Neural cell (in vitro differentiated cells): Measurements from ENCODE around the gene DCAF8L1.
"Not testable (repeated sequence)": the region's sequence is repeated elsewhere in the genome, so short reads cannot be mapped to it uniquely, and the experiment has no call there.

Experiments used
- EP300 ChIP-seq: fragments of 450-650 bp; conservative IDR thresholded peaks from 2 replicates; pipeline ENCODE4 v1.6.1; 2014; ENCODE audit warnings: antibody characterized with exemption, mild to moderate bottlenecking, moderate library complexity; ENCODE audit not compliant: poor library complexity, severe bottlenecking
- EZH2 ChIP-seq: fragments of 200-600, 300-800 bp; shearing (Covaris generic), sonication (generic); IDR thresholded peaks from 2 replicates; pipeline ENCODE4 v1.6.1; 2014; ENCODE audit warnings: antibody characterized with exemption, low read length, borderline replicate concordance, mild to moderate bottlenecking; ENCODE audit not compliant: insufficient read depth, poor library complexity, severe bottlenecking
- POLR2AphosphoS5 ChIP-seq: IDR thresholded peaks from 2 replicates; pipeline ENCODE4 v1.6.1; 2012
- SMC3 ChIP-seq: fragments of 450-650 bp; conservative IDR thresholded peaks from 2 replicates; pipeline ENCODE4 v1.6.1; 2014; ENCODE audit warnings: antibody characterized with exemption, mild to moderate bottlenecking, moderate library complexity; ENCODE audit not compliant: poor library complexity
- TAF1 ChIP-seq: IDR thresholded peaks from 2 replicates; pipeline ENCODE4 v1.6.1; 2012; ENCODE audit warnings: low read depth
- TF ChIP-seq, protein P1 (sequence below): fragments of 450-650 bp; IDR thresholded peaks from 2 replicates; pipeline ENCODE4 v1.5.1; 2014; ENCODE audit warnings: antibody characterized with exemption, mild to moderate bottlenecking, moderate library complexity; ENCODE audit not compliant: poor library complexity, severe bottlenecking
- TF ChIP-seq, protein P2 (sequence below): IDR thresholded peaks from 2 replicates; pipeline ENCODE4 v1.6.1; 2012; ENCODE audit warnings: borderline replicate concordance

DNA sequence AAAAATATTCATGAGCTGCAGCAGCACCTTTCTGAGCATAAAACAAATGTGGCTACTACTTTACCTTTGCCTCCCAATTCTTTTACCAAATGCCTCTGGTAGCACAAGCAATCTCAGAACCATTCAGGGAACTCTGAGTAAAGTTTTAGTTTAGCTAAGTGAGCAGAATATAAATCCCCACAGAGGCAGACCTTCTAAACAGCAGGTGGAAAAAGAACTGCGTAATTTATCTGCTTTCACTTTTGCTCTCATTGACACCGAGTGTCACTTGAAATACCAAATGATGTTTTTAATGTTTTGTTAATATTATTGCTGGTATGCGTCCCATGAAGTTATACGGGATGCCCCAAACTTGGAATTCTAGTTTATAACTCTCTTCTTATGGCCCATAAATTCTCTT is 4.3 kb downstream of the DCAF8L1 start:
- not testable (repeated sequence) for TF ChIP-seq POLR2AphosphoS5, SMC3, EZH2, EP300, TAF1
- TF ChIP-seq, protein P1, sequence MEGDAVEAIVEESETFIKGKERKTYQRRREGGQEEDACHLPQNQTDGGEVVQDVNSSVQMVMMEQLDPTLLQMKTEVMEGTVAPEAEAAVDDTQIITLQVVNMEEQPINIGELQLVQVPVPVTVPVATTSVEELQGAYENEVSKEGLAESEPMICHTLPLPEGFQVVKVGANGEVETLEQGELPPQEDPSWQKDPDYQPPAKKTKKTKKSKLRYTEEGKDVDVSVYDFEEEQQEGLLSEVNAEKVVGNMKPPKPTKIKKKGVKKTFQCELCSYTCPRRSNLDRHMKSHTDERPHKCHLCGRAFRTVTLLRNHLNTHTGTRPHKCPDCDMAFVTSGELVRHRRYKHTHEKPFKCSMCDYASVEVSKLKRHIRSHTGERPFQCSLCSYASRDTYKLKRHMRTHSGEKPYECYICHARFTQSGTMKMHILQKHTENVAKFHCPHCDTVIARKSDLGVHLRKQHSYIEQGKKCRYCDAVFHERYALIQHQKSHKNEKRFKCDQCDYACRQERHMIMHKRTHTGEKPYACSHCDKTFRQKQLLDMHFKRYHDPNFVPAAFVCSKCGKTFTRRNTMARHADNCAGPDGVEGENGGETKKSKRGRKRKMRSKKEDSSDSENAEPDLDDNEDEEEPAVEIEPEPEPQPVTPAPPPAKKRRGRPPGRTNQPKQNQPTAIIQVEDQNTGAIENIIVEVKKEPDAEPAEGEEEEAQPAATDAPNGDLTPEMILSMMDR = not testable (repeated sequence)
- TF ChIP-seq, protein P2, sequence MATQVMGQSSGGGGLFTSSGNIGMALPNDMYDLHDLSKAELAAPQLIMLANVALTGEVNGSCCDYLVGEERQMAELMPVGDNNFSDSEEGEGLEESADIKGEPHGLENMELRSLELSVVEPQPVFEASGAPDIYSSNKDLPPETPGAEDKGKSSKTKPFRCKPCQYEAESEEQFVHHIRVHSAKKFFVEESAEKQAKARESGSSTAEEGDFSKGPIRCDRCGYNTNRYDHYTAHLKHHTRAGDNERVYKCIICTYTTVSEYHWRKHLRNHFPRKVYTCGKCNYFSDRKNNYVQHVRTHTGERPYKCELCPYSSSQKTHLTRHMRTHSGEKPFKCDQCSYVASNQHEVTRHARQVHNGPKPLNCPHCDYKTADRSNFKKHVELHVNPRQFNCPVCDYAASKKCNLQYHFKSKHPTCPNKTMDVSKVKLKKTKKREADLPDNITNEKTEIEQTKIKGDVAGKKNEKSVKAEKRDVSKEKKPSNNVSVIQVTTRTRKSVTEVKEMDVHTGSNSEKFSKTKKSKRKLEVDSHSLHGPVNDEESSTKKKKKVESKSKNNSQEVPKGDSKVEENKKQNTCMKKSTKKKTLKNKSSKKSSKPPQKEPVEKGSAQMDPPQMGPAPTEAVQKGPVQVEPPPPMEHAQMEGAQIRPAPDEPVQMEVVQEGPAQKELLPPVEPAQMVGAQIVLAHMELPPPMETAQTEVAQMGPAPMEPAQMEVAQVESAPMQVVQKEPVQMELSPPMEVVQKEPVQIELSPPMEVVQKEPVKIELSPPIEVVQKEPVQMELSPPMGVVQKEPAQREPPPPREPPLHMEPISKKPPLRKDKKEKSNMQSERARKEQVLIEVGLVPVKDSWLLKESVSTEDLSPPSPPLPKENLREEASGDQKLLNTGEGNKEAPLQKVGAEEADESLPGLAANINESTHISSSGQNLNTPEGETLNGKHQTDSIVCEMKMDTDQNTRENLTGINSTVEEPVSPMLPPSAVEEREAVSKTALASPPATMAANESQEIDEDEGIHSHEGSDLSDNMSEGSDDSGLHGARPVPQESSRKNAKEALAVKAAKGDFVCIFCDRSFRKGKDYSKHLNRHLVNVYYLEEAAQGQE = not testable (repeated sequence)
